ENCODE results near the gene SEPTIN10.
"Not testable (repeated sequence)": the region's sequence is repeated elsewhere in the genome, so short reads cannot be mapped to it uniquely, and the experiment has no call there.

SEPTIN10 gene

GRCh38 chr2:109633284-109633961 lies 19.7 kb upstream of the SEPTIN10 start:
- no peak for DNase-seq (ENCODE audit: low read depth in 2 of 2)

GRCh38 chr2:109632158-109632789 lies 18.5 kb upstream of the SEPTIN10 start:
- DNase-seq (ENCODE audit: low read depth in 2 of 2), result no peak

- no peak for DNase-seq (ENCODE audit: low read depth in 2 of 2)
Observed at GRCh38 chr2:109631741-109632140, 18.0 kb upstream of the SEPTIN10 start.

- no peak for DNase-seq (ENCODE audit: low read depth in 2 of 2)
Observed at GRCh38 chr2:109630441-109631430, 17.0 kb upstream of the SEPTIN10 start.

GRCh38 chr2:109629867-109630266 lies 16.1 kb upstream of the SEPTIN10 start:
- DNase-seq (ENCODE audit: low read depth in 2 of 2), result no peak

- not testable (repeated sequence) for DNase-seq (ENCODE audit: low read depth in 2 of 2)
Observed at GRCh38 chr2:109628321-109628720, 14.6 kb upstream of the SEPTIN10 start.

- no peak for DNase-seq (ENCODE audit: low read depth in 2 of 2)
Observed at GRCh38 chr2:109624339-109624738, 10.6 kb upstream of the SEPTIN10 start.

- DNase-seq (ENCODE audit: low read depth in 2 of 2), result no peak
Observed at GRCh38 chr2:109623923-109624322, 10.2 kb upstream of the SEPTIN10 start.

GRCh38 chr2:109623297-109623696 lies 9.5 kb upstream of the SEPTIN10 start:
- DNase-seq (ENCODE audit: low read depth in 2 of 2), result no peak

GRCh38 chr2:109619032-109619615 lies 5.4 kb upstream of the SEPTIN10 start:
- no peak for DNase-seq (ENCODE audit: low read depth in 2 of 2)

GRCh38 chr2:109616184-109616583 lies 2.4 kb upstream of the SEPTIN10 start:
- DNase-seq (ENCODE audit: low read depth in 2 of 2), result no peak

- DNase-seq (ENCODE audit: low read depth in 2 of 2), result no peak
Observed at GRCh38 chr2:109615637-109616144, 1.9 kb upstream of the SEPTIN10 start.

- DNase-seq (ENCODE audit: low read depth in 2 of 2), result no peak
Observed at GRCh38 chr2:109614715-109615636, 1.2 kb upstream of the SEPTIN10 start.

GRCh38 chr2:109613081-109613921 lies 465 bp downstream of the SEPTIN10 start:
- no peak for DNase-seq (ENCODE audit: low read depth in 2 of 2)

- no peak for DNase-seq (ENCODE audit: low read depth in 2 of 2)
Observed at GRCh38 chr2:109611467-109612095, 2.2 kb downstream of the SEPTIN10 start.

GRCh38 chr2:109609352-109610024 lies 4.3 kb downstream of the SEPTIN10 start:
- no peak for DNase-seq (ENCODE audit: low read depth in 2 of 2)

GRCh38 chr2:109607766-109608165 lies 6.0 kb downstream of the SEPTIN10 start:
- no peak for DNase-seq (ENCODE audit: low read depth in 2 of 2)

- DNase-seq (ENCODE audit: low read depth in 2 of 2), result no peak
Observed at GRCh38 chr2:109604597-109604996, 9.2 kb downstream of the SEPTIN10 start.
